Lower leg skin (tissue), 3 donors: ENCODE measurements around the gene PTK7.

Experiments
- CTCF ChIP-seq, 3 donors: fragments of 450-650 bp; IDR thresholded peaks; one replicate each; pipeline ENCODE4 v1.5.1; 2016; ENCODE audit warnings: antibody characterized with exemption in 3 of 3, mild to moderate bottlenecking in 3 of 3, moderate library complexity in 2 of 3
- POLR2A ChIP-seq, 2 donors: fragments of 450-650 bp; IDR thresholded peaks; one replicate each; pipeline ENCODE4 v1.6.1; 2016 to 2017; ENCODE audit warnings: antibody characterized with exemption in 2 of 2, mild to moderate bottlenecking in 1 of 2, moderate library complexity in 1 of 2

- TF ChIP-seq CTCF (IDR thresholded peaks at IDR 0.05) (no peak), POLR2A (IDR thresholded peaks at IDR 0.05) (no peak)
Measured at GRCh38 chr6:43058531-43058930, 17.6 kb upstream of the PTK7 start.
